Measurements from ENCODE around the gene S1PR4. TPM values are rescaled to one million over a fixed set of nuclear protein-coding genes. Genes with fewer than 3 reads are reported as not detected.
A peak's percentile ranks its signal among the peaks of the same experiment; 100 is the strongest.

The S1PR4 gene
- total and polyA plus RNA-seq, 9 of the 15 experiments (the other 6 are each of a cell fraction or from before 2014, with no cell fraction given): 0.27 TPM; not detected in 8

DNA sequence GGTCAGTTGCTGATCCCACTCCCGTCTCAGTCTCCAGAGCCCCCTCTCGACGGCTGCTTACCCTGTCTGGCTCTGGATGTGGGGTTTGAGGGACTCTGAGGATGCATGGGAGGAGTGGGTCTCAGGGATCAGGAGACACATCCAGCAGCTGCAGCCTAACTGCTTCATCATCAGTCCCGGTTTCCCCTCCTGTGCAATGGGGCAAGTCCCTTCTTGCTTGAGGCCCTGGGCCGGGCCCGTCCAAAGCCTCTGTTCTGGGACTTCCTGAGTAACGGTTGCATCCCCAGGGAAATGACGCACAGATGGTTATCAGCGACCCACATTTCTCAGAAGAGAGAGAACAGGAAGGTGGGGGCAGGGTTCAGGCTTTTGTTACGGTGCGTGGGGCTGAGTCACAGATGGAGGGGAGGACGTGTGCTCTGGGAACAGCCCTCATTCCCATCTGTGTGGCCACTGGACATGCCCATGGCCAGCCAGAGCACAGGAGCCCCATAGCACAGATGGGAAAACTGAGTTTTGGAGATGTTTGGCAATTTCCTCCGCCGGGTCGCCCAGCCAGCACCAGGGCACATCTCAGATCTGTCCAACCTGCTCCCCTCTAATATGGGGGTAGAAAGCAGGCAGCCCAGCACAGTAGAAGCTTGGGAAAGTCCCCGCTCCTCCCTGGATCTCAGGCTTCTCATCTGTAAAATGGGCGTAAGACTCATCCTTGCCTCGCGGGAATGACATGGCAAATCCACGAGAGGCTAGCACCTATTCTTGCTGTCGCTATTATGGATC is 23.4 kb upstream of the S1PR4 start (continued):
- TF ChIP-seq HBP1 (CRISPR knock-in tag; IDR thresholded peaks at IDR 0.05) (0 out of 2 replicates have a peak, but pooled peaks have one; percentile 12), BHLHE40 (IDR thresholded peaks at IDR 0.05; ENCODE audit: low read length) (peak; percentile 43; the same call in 1 of the 2 replicates), XRCC5 (IDR thresholded peaks at IDR 0.05; ENCODE audit: low read depth, low read length) (peak; percentile 28; the same call in 1 of the 2 replicates), SNAPC5 (CRISPR knock-in tag; IDR thresholded peaks at IDR 0.05) (no peak), GABPA (tag; conservative IDR thresholded peaks at IDR 0.05; ENCODE audit: low read depth) (peak; percentile 90), HNRNPUL1 (IDR thresholded peaks at IDR 0.05; ENCODE audit: low read length) (no peak), PYGO2 (tag; IDR thresholded peaks at IDR 0.05) (0 out of 2 replicates have a peak, but pooled peaks have one; percentile 0), SREBF1 (IDR thresholded peaks at IDR 0.05; ENCODE audit: borderline replicate concordance, low read depth, low read length) (peak; percentile 64; the same call in 1 of the 2 replicates), E2F5 (CRISPR knock-in tag; IDR thresholded peaks at IDR 0.05) (no peak), SMAD3 (CRISPR knock-in tag; conservative IDR thresholded peaks at IDR 0.05) (0 out of 2 replicates have a peak, but pooled peaks have one; percentile 68), MTA2 (IDR thresholded peaks at IDR 0.05; ENCODE audit: low read depth) (peak; percentile 43; the same call in 1 of the 2 replicates), TBP (optimal IDR thresholded peaks at IDR 0.05; ENCODE audit: low read depth, low read length) (peak; percentile 51), ELF4 (CRISPR knock-in tag; IDR thresholded peaks at IDR 0.05) (0 out of 2 replicates have a peak, but pooled peaks have one; percentile 25), CCNT2 (IDR thresholded peaks at IDR 0.05; ENCODE audit: borderline replicate concordance, extremely low read depth, insufficient read length, low read depth, low read length) (peak; percentile 71), ZZZ3 (IDR thresholded peaks at IDR 0.05) (peak; percentile 75), EP400 (IDR thresholded peaks at IDR 0.05) (peak; percentile 91), ZNF224 (CRISPR knock-in tag; IDR thresholded peaks at IDR 0.05) (no peak), SP2 (IDR thresholded peaks at IDR 0.05; ENCODE audit: extremely low read depth, low read depth, low read length, poor library complexity, severe bottlenecking) (no peak), TBL1XR1 (IDR thresholded peaks at IDR 0.05; ENCODE audit: low read length in 2 of 2) (peak in 1 of 2 experiments; percentile 88; a peak in 2 of 4 replicates)
- TF ChIP-seq, protein P1, sequence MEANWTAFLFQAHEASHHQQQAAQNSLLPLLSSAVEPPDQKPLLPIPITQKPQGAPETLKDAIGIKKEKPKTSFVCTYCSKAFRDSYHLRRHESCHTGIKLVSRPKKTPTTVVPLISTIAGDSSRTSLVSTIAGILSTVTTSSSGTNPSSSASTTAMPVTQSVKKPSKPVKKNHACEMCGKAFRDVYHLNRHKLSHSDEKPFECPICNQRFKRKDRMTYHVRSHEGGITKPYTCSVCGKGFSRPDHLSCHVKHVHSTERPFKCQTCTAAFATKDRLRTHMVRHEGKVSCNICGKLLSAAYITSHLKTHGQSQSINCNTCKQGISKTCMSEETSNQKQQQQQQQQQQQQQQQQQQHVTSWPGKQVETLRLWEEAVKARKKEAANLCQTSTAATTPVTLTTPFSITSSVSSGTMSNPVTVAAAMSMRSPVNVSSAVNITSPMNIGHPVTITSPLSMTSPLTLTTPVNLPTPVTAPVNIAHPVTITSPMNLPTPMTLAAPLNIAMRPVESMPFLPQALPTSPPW (CRISPR knock-in tag; IDR thresholded peaks at IDR 0.05): peak; percentile 91
- TF ChIP-seq, protein P2, sequence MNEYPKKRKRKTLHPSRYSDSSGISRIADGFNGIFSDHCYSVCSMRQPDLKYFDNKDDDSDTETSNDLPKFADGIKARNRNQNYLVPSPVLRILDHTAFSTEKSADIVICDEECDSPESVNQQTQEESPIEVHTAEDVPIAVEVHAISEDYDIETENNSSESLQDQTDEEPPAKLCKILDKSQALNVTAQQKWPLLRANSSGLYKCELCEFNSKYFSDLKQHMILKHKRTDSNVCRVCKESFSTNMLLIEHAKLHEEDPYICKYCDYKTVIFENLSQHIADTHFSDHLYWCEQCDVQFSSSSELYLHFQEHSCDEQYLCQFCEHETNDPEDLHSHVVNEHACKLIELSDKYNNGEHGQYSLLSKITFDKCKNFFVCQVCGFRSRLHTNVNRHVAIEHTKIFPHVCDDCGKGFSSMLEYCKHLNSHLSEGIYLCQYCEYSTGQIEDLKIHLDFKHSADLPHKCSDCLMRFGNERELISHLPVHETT (CRISPR knock-in tag; conservative IDR thresholded peaks at IDR 0.05 in 1 of 2, IDR thresholded peaks at IDR 0.05 in 1 of 2): 0 out of 4 replicates have a peak, but pooled peaks of 1 of the 2 experiments have one; percentile 49

All from K562 (cell line).